CD4-positive, alpha-beta T cell treated with Interleukin-17A for 1 hour (primary cell): ENCODE results near the gene PRKCH.

Experiments used
- DNase-seq: peaks from one replicate; pipeline ENCODE4 v3.0.0-alpha.2; 2020

Gene PRKCH

GRCh38 chr14:61538464-61539022 is 217.2 kb downstream of the PRKCH start:
- no peak for DNase-seq

- DNase-seq: no peak
Observed at GRCh38 chr14:61539631-61540030, 218.3 kb downstream of the PRKCH start.

- DNase-seq: no peak
Observed at GRCh38 chr14:61540931-61541330, 219.6 kb downstream of the PRKCH start.

DNA sequence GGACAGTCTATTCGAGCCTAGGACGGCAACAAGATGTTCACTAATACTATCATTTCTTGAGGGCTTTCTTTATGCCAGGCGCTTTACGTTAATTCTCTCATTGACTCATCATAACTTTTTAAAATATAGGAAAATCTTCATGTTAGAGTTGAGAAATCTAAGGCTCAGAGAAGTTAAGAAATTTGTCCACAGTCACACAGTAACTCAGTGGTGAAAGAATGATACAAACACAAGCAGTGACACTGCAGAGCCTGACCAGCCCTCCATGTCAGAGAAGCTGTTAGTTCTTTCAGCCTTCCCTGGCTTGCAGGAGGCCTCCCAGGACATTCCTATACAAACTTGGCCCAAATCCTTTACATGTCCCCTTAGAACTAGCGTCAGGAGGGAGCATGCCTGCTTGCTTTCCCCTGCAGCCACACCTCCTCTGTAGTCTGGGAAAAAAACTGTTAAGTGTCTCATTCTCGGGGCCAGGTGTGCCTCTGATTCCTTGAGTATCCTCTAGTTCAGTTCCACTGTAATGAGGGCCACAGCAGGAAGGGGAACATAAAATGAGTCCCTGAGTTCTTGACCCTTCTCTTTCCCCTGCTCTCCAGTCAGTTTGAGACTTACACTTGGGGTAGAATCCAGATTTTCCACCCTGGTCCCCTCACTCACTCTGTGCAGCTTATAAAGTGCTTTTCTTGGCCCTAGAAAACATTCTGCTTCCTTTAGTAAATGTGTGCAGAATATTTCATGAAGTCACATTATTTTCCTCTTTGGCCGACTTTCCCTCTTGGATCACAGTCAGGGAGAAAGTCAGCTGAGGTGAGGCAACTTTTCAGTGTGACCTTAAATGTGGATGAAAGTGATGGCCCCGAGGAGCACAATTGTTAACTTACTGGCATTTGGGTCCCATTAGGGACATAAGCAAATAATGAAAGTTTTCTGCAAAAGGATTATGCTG is 221.7 kb downstream of the PRKCH start:
- DNase-seq: no peak

GRCh38 chr14:61543946-61544345 is 222.6 kb downstream of the PRKCH start:
- no peak for DNase-seq

DNA sequence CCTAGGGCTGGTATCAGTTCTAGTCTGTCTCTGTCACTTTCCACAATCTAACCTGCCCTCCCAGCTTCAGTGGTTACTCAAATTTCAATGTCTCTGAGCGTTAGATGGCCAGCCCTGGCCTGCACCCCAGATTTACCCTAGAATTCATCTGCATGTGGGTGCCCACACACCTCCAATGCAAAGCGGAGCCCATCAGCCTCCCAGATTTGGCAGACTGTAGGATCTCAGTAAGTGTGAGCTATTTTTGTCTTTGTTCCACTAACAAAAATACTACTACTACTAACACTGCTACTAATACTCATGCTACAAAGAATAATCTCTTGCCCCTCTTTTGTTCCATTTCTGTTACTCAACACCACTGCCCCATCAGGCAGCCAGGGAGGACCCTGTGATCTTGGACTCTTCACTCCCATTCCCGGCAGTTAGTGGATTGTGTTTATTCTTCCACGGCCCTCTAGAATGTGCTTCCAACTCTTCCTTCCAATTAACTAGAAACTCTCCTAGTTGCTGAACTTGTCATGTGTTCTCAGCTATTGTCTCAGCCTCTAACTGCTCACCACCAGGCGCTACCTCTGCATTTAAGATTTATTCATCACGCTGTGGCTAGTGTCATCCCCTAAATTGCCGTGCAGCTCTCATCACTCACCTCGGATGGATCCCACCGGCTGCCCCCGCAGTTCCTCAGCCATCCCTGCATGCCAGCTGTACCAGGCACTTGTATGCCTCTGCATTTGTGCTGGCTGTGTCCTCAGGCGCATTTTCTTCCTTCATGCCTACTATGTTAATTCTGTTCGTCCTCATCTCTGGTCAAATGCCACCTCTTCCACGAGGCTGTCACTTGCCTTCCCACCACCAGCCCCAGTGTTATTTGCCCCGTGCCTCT is 223.3 kb downstream of the PRKCH start:
- no peak for DNase-seq

GRCh38 chr14:61545726-61546455 is 224.5 kb downstream of the PRKCH start:
- DNase-seq: no peak

- DNase-seq: no peak
Observed at GRCh38 chr14:61547186-61548069, 226.0 kb downstream of the PRKCH start.

DNA sequence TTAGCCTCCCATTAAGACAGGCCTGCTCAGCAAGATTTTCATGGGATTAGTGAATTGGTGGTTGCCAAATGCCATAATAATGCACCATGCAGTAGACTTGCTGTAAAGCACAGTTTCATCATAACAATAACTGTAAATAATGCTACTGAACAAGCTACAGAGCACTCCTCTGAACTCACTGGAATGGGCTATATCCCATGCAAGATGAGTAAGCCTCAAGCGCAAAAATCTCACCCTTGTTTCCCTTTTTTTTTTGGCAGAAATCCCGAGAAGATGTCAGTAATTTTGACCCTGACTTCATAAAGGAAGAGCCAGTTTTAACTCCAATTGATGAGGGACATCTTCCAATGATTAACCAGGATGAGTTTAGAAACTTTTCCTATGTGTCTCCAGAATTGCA is 228.0 kb downstream of the PRKCH start:
- DNase-seq: no peak

- no peak for DNase-seq
Observed at GRCh38 chr14:61551384-61551783, 230.0 kb downstream of the PRKCH start.

- no peak for DNase-seq
Observed at GRCh38 chr14:61552241-61552640, 230.9 kb downstream of the PRKCH start.

DNA sequence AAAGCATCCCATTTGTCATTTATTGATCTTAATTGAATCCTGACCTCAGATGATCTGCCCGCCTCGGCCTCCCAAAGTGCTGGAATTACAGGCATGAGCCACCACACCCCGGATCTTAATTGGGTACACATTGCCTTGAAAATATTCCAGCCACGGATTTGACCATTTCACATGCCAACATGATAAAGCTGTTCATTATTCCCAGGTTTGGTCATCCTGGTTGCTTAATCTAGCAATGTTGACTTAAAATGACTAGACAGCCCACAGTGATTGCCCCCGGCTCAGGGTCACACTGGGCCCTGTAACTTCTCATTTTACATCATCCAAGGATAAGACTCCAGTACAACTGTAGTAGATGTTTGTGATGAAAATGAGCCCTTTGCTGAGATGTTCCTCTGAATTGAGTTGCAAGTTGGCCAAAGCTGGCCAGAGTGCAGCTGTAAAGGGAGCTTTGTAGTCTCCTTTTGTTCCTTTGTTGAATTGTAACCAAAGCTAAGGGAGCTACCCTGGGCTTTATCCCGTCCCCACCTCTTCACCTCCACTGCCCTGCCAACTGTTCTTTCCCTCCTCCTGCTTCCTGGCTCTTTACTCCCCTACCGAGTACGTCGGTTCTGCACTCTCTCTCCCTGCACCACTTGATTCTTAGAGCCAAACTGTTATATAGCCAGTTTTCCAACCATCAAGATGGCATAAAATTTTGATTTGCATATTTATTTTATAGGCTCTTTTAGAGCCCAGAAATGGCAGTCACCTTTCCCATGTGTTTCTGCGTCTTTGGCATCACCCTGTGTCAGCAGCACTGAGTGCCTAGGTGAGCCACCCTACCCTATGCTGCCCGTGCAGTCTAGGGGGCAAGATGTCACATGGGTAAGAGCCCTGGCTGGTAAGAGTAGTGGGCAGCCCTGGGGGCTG is 232.6 kb downstream of the PRKCH start:
- DNase-seq: no peak

- no peak for DNase-seq
Observed at GRCh38 chr14:61555056-61555838, 233.9 kb downstream of the PRKCH start.

- DNase-seq: no peak
Observed at GRCh38 chr14:61556455-61556854, 235.1 kb downstream of the PRKCH start.

DNA sequence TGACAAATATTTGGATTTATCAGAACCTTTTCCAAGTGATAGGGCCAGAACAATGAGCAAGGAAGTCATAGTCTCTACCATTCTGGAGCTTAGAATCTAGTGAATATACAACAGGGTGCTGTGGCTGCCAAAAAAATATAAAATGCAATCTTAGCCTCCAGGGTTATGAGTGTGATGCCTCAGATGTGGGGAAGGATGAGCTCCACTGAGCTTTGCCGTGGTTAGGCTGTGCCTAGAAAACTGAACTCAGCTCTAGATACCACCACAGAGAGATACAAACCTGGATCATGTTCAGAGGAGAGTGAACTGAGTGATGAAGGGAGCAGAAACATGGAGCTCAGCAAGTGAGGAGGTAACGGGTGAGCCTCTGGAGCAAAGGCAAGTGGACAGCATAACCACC is 235.9 kb downstream of the PRKCH start:
- DNase-seq: no peak

GRCh38 chr14:61557854-61558253 is 236.5 kb downstream of the PRKCH start:
- no peak for DNase-seq

DNA sequence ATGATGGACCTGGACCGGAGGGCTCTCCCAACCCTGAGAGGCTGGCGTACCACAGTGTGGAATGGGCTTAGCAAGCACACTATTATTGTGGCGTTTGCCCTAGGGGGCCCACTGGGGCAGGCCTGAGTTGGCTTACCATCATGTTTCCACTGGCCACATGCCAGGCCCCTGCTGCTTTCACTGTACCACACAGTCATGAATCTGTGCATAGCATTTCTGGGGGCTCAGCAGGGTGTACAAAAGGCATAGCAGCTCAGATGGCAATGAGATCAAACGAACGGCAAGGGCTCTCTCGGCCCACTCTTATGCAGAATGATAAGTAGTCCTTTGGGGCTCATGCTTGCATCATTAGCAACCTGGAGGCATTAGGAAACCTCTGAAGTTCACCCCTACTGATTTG is 236.9 kb downstream of the PRKCH start:
- DNase-seq: no peak

DNA sequence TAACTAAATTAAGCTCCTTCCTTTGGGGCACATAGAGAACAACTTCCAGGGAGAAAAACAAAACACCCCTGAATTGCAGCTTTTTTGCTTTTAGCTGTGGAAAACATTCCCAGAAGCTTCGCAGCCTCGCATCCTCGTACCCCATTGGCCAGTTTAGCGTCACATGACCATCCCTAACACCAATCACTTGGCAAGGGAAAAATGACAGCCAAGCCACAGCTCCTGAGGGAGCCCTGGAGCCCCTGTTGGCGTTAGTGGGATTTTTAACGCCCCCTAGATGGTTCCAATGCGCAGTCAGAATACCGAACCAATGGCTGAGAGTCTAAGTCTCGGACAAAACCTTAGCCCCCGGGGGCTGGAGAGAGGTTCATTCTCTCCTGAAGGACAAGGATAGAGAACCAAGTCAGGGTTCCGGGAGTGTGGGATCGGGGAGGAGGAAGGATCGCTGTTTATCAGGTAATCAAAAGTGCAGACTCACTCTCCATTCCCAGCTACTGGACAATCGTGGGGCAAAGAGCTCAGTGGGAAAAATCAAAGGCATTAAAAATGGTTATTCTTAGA is 238.3 kb downstream of the PRKCH start:
- no peak for DNase-seq

GRCh38 chr14:61560323-61560722 is 238.9 kb downstream of the PRKCH start:
- DNase-seq: no peak
